ES-I3 (cell line): ENCODE data around the gene FNBP1L.
"Not testable (repeated sequence)": the region's sequence is repeated elsewhere in the genome, so short reads cannot be mapped to it uniquely, and the experiment has no call there.

Source experiments
- H3K36me3 ChIP-seq: 2 replicates; pipeline ENCODE4 v1.6.1; 2013; ENCODE audit warnings: mild to moderate bottlenecking, low read length, control low read depth, moderate library complexity; ENCODE audit not compliant: insufficient read depth
- H3K4me1 ChIP-seq: 2 replicates; pipeline ENCODE4 v1.6.1; 2013; ENCODE audit warnings: mild to moderate bottlenecking, control low read depth, low read length; ENCODE audit not compliant: insufficient read depth
- H3K9ac ChIP-seq: 2 replicates; pipeline ENCODE4 v1.6.1; 2013; ENCODE audit warnings: low read depth, mild to moderate bottlenecking, low read length, moderate library complexity
- H3K9me3 ChIP-seq: 2 replicates; pipeline ENCODE4 v1.6.1; 2013; ENCODE audit warnings: mild to moderate bottlenecking, low read length, moderate library complexity; ENCODE audit not compliant: control insufficient read depth, insufficient read depth

Gene FNBP1L

DNA sequence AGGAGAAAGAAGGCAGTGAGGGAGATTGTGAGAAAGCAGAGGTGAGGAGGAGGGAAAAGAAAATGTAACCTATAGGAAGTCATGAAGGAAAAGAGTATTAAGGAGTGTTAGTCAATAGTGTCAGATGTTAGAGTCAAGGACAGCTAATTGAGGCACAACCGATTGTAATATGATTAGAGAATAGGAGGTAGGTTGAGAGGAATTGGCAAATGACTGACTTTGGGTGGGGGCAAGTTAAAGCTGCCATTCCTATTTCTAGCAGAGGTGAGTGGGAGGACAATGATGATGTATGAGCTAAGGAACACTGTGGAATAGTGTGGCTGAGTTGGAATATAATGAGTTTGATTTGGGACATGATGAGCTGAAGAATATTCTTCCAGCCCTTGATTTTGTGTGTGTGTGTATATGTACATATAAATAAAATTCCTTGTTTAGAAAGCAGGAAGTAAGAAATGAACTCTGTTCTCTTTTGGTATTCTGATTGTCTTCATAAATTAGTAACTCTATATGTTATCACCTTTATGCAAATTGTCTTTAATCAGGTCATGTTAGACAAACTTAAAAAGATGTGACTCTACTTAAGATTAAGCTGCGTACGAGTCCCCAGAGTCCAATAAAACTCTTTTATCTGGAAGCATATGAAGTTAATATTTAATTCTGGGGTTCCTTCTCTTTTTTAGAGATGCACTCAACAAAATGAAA, 98.4 kb downstream of the FNBP1L start:
- Histone ChIP-seq H3K9me3 (no peaks in the 10 kb centered on the region), H3K36me3 (peaks cover 16% of the 10 kb centered on the region), H3K9ac (no peak overlapping the region), H3K4me1 (0 out of 2 replicates have a peak, but pooled peaks cover 7% of the 10 kb centered on the region)

DNA sequence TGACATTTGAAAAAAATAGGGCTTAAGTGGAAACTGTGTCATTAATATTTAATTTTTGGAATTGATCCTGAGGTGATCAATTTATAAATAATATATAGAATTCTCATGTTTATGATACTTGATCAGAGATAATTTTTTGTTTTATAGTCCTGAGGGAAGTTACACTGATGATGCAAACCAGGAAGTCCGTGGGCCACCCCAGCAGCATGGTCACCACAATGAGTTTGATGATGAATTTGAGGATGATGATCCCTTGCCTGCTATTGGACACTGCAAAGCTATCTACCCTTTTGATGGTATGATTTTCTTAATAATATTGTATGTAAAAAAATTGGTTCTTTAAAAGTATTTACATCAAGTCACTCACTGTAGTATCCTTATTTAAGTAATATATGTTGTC, 101.2 kb downstream of the FNBP1L start:
- Histone ChIP-seq H3K36me3 (peaks cover 18% of the 10 kb centered on the region), H3K9me3 (no peaks in the 10 kb centered on the region), H3K9ac (no peak overlapping the region), H3K4me1 (peaks cover 16% of the 10 kb centered on the region)

DNA sequence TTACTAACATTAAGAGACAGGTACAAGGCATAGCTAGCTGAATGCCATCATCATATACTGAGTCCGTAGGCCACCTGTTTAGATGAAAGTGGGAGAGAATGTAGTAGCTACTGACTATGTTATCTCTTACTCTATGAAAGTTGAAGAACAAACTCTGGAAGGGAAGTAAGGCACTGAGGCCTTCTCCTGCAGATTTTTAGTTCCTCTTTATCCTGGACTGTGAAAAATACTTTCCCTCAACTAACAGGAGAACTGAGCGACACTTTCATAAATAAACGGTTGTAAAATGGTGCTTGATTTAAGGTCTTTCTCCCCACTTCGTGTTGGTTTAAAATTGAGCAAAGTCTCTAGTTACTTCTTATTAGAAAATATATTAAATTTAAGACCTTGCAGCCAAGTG, 101.9 kb downstream of the FNBP1L start:
- H3K4me1 ChIP-seq, result peaks cover 14% of the 10 kb centered on the region
- H3K36me3 ChIP-seq, result peaks cover 19% of the 10 kb centered on the region
- no peaks in the 10 kb centered on the region for H3K9me3 ChIP-seq
- H3K9ac ChIP-seq, result no peak overlapping the region

DNA sequence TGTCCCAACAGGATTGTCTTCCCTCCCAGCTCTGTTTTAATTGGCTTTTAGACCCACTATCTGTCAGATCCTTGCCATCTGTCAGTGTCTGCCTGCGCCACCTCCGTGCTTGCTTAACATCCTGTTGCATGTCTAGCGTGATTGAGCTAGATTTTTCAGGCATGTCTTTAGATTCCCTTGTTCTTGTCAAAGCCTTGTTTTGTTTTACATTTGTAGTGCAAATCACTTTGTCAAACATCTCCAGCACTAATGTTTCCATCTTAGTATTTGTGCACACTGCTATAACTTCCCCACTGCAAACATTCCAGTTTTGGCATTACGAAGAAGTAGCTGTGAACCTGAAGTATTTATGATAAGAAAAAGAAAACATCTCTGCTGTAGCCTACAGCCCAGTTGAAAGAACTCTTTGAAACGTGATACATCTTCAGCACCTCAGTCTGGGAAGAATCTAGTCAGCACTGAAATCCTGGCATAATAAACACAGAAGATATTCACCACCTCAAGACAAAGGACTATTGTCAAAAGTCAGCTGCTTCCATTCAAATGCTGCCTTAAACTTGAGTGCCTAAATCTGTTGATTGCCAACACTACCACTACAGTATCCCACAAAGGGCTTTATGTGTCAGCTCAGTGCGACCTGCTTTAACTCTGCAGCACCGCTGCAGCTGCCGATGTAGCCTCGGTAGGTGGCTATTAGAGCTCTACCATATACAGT, 105.0 kb downstream of the FNBP1L start:
- Histone ChIP-seq H3K9ac (no peak overlapping the region), H3K4me1 (peaks cover 14% of the 10 kb centered on the region), H3K36me3 (peaks cover 17% of the 10 kb centered on the region), H3K9me3 (no peaks in the 10 kb centered on the region)

DNA sequence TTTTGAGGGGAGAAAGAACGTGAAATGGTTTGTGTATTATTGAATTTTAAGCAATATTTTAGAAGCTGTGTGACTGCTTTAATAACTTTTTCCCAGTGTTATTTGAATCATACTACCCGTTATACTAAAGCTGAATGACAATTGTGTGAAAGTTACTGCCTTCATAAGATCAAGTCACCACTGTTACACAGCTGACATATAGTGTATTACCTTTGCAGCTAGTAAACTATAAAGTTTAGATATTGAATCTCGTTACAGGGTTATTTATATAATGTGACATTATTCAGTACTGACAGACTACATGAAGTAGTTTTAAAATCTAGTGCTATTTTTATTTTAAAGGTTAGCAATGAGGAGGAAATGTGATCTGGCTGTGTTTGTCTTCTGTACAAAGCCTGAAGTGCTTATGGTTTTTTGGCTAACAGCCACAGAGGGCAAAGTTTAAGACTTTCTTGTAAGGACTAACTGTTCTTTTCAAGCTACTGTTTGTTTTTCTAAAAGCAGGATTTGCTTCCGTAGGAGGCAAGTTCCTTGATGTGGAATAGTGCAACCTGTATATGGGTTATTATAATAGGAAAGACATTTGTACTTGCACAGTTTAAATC, 106.1 kb downstream of the FNBP1L start:
- H3K9ac ChIP-seq, H3K9me3 ChIP-seq: not testable (repeated sequence)
- H3K4me1 ChIP-seq, result peaks cover 14% of the 10 kb centered on the region
- H3K36me3 ChIP-seq, result peaks cover 12% of the 10 kb centered on the region; the same call in 1 of the 2 replicates

DNA sequence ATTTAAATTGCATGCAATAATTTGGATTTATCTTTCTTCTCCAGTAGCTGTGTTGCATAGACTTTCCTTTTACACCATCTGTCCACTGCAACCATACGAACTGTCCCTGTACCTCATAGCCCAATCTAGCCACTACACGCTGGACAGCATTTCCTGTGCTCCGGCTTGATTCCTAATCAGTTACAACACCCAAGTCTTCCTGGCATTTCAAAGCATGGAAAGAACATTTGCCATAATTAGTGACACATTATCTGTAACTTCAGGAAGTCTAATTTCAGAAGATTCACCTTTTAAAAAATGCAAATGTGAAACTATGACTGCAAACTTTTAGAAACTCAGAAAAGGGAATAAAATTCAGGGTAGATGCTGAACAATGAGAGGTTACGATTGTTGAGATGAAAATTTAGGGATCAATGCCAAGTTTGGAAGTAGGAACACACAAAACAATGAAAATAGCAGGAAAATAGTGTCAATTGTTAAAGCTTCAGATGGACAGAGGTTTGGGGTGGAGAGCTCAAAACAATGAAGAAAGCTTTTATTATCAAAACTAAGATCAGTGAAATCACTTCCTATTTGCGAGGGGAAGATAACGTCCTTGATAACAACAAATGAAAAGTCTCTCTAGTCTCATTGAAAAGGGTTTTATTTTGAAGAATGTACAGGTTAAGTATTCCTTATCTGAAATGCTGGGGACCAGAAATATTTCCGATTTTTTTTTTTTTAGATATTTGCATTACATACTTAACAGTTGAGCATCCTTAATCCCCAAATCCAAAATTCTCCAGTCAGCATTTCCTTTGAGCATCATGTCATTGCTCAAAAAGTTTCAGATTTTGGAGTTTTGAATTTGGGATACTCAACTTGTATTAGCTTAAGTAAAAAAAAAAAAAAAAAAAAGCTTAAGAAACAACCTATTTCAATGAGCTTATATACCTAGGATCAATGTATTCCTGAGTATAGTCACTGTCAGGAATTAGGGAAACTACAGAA, 107.3 kb downstream of the FNBP1L start:
- peaks cover 14% of the 10 kb centered on the region for H3K4me1 ChIP-seq
- no peak overlapping the region for H3K9ac ChIP-seq
- no peaks in the 10 kb centered on the region for H3K9me3 ChIP-seq
- peaks cover 9% of the 10 kb centered on the region; the same call in 1 of the 2 replicates for H3K36me3 ChIP-seq

DNA sequence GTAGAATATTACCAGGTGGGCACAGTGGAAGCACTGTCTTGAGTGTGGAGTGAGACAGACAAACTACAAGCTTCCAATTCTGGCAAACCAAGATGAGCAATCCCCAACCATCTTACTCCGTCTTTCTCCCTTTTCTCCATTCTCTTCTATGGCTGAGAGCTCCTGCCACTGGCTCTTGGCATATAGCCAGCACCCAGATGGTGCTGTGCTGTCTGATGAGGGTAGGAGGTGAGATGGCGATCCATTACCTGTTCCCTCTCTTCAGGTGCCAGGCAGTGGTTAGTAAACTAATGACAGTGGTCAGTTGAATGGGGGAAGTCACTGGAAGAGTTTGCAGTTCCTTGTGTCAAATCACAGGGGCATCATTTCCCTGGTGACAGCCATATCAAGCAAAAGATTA, 108.4 kb downstream of the FNBP1L start:
- Histone ChIP-seq H3K4me1 (peaks cover 14% of the 10 kb centered on the region), H3K36me3 (peaks cover 4% of the 10 kb centered on the region), H3K9me3 (no peaks in the 10 kb centered on the region), H3K9ac (no peak overlapping the region)

DNA sequence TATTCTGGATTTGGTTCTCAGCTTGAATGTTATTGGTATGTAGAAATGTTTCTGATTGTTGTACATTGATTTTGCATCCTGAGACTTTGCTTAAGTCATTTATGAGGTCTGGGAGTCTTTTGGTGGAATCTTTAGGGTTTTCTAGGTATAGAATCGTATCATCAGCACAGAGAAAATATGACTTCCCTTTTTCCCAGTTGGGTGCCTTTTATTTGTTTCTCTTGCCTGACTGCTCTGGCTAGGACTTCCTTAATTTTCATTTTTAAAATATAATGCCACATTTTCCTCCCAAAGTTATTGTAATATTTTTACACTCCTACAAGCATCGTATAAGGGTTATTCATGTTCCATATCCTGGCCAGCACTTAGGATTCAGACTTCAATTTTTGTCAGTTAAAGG, 111.1 kb downstream of the FNBP1L start:
- Histone ChIP-seq H3K9me3 (no peaks in the 10 kb centered on the region), H3K9ac (no peak overlapping the region), H3K36me3 (peaks cover 7% of the 10 kb centered on the region), H3K4me1 (no peaks in the 10 kb centered on the region)

DNA sequence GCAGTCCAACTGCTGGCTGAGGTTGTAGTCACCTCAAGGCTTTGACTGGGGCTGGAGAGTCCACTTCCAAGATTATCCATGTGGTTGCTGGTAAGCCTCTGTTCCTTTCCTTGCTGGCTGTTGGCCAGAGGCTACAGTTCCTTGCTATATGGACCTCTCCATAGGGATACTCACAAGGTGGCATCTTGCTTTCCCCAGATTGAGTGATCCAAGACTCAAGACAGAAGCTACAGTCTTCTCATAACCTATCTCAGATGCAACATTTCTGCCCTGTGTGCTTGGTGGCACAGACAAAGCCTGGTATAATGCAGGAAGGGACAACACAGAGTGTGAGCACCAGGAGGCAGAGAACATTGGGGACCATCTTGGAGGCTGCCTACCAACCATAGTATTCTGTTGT, 111.8 kb downstream of the FNBP1L start:
- Histone ChIP-seq H3K9me3 (no peaks in the 10 kb centered on the region), H3K9ac (no peak overlapping the region), H3K36me3 (peaks cover 5% of the 10 kb centered on the region), H3K4me1 (no peaks in the 10 kb centered on the region)

DNA sequence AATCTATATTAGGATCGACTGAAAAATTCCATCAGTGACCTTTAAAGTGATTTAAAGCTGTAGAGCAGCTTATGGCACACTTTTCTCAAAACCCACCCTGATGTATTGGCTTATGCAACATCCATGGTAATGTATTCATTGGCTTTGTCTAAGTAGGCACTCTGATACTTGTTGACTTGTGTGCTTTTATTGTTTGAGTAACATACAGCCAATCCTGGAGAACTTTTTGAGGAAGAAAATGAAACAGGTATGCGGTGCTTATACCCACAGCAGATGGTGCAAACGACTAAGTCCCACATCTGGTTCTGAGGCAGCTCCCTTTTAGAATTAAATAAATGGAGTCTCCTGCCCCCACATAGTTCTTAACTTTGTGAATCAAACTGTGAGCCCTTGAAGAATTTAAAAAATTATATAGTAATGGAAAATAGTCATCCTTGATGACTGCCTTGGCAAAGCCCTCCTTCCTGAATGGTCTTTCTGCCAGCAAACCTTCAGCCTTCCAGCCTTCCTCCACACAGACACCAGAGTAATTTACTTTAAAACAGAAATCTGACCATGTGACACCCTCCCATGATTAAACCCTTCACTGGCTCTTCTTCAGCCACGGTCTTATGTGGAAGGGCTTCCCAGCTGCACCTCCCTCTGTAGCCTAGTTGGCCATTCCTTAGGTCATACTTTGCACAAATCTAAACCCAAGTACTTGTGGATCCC, 117.7 kb downstream of the FNBP1L start:
- Histone ChIP-seq H3K36me3 (peaks cover 18% of the 10 kb centered on the region), H3K4me1 (peaks cover 3% of the 10 kb centered on the region; the same call in 1 of the 2 replicates)

DNA sequence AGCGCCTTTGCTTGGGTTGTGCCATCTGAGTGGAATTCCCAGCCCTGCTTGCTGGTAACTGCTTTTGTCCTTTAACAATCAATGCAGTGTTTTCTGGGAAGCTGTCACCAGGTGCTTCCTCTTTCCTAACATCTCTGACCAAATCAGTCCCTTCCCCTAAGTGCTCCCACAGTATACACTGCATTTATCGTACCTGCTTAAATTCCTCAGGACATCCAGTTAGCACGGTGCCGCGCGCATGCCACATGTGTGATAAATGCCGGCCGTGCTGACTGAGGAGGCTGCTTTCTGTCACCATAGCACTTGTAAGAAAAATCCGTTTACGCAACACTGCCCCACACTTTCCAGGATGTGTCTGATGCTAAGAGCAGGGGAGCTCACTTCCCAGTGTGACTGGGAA, 118.3 kb downstream of the FNBP1L start:
- no peak overlapping the region for H3K9ac ChIP-seq
- peaks cover 3% of the 10 kb centered on the region; the same call in 1 of the 2 replicates for H3K4me1 ChIP-seq
- no peaks in the 10 kb centered on the region for H3K9me3 ChIP-seq
- peaks cover 17% of the 10 kb centered on the region for H3K36me3 ChIP-seq

More for the DNA sequence above, 117.7 kb downstream of the FNBP1L start:
- H3K9me3 ChIP-seq, result no peaks in the 10 kb centered on the region
- H3K9ac ChIP-seq, result no peak overlapping the region

DNA sequence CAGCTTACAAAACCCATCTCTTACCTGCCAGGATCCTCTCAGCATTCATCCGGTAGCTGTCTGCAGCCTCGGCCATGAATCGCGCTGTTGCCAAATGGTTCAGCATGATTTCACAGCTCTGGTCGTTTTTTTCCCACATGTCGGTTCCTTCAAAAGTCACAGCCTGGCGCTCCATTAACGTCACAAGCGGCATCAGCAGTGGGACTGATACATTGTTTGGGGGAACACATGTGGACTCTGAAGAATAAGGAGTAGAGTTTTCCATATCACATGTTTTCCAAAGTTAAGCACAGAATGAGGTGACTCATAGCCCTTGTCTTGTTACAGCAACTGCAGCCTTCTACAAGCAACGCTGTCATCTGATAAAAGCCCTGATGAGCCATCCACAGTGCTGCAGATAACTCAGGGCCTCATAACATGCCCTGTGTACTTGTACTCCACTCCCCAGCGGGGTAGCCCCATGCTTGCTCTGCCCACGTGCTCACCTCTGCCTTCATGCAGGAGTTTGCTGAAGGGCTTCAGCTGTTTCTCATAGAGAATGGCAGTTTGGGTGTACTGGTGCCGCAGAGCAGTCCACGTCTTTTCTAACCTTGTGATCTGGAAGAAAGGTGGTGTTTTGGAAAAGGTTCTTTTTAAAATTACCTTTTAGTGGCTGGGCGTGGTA, 119.5 kb downstream of the FNBP1L start:
- H3K9me3 ChIP-seq, result no peaks in the 10 kb centered on the region
- peaks cover 6% of the 10 kb centered on the region for H3K4me1 ChIP-seq
- peaks cover 20% of the 10 kb centered on the region for H3K36me3 ChIP-seq
- H3K9ac ChIP-seq, result no peak overlapping the region

DNA sequence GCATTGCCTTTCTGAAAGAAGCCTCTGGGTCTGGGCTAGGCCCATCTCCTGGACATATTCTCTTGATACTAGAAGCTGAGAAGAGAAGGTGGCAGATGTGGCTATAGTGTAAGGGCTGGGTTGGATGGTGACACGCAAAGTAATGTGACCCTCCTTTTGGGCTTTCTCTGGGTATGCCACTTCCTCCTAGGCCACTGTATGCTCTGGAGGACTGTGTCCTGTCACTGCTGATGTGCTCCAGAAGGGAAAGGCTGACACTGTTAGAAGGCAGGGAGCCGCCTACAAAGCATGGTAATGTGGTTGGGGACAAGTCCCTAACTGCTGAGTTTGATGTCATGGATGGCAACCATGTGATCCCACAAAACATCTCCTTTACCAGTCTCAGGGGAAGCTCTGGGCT, 121.6 kb downstream of the FNBP1L start:
- peaks cover 22% of the 10 kb centered on the region for H3K36me3 ChIP-seq
- no peak overlapping the region for H3K9ac ChIP-seq
- no peaks in the 10 kb centered on the region for H3K9me3 ChIP-seq
- H3K4me1 ChIP-seq, result peaks cover 6% of the 10 kb centered on the region
